GM19463 (cell line): ENCODE measurements around the gene ZNF473.

Experiments
- ATAC-seq: cut with Tn5 transposase; IDR thresholded peaks from one replicate; pipeline ENCODE4 v1.9.1; 2021; ENCODE audit warnings: mild to moderate bottlenecking, moderate library complexity; ENCODE audit not compliant: unreplicated experiment

ZNF473 gene

GRCh38 chr19:50025794-50026549, at the start of gene ZNF473:
TSS of gene ZNF473 (plus strand) at chr19:50026005. CDS start at chr19:50031083, 5,078 bp downstream.
- ATAC-seq = peak; percentile 60

GRCh38 chr19:49976496-49976895, 49.3 kb upstream of the ZNF473 start:
- ATAC-seq = no peak

- no peak for ATAC-seq
Observed at GRCh38 chr19:49977076-49977475, 48.7 kb upstream of the ZNF473 start.

GRCh38 chr19:49977881-49978280, 47.9 kb upstream of the ZNF473 start:
- ATAC-seq = no peak

- ATAC-seq = no peak
Observed at GRCh38 chr19:49978324-49978723, 47.5 kb upstream of the ZNF473 start.

- ATAC-seq = no peak
Observed at GRCh38 chr19:49981603-49982593, 43.9 kb upstream of the ZNF473 start.

- no peak for ATAC-seq
Observed at GRCh38 chr19:49983645-49984229, 42.1 kb upstream of the ZNF473 start.

GRCh38 chr19:49984491-49984890, 41.3 kb upstream of the ZNF473 start:
- ATAC-seq = no peak

- ATAC-seq = no peak
Observed at GRCh38 chr19:49985871-49986270, 39.9 kb upstream of the ZNF473 start.

- ATAC-seq = no peak
Observed at GRCh38 chr19:49986354-49986753, 39.5 kb upstream of the ZNF473 start.

GRCh38 chr19:49987159-49987698, 38.6 kb upstream of the ZNF473 start:
- no peak for ATAC-seq

- ATAC-seq = no peak
Observed at GRCh38 chr19:49988007-49988406, 37.8 kb upstream of the ZNF473 start.

- ATAC-seq = no peak
Observed at GRCh38 chr19:49988433-49988832, 37.4 kb upstream of the ZNF473 start.

GRCh38 chr19:49997709-49998108, 28.1 kb upstream of the ZNF473 start:
- ATAC-seq = no peak

- ATAC-seq = no peak
Observed at GRCh38 chr19:49999371-50000010, 26.3 kb upstream of the ZNF473 start.

GRCh38 chr19:50000038-50000840, 25.6 kb upstream of the ZNF473 start:
- no peak for ATAC-seq

GRCh38 chr19:50000841-50001557, 24.8 kb upstream of the ZNF473 start:
- no peak for ATAC-seq

GRCh38 chr19:50001775-50002174, 24.0 kb upstream of the ZNF473 start:
- ATAC-seq = no peak

GRCh38 chr19:50002386-50002960, 23.3 kb upstream of the ZNF473 start:
- ATAC-seq = no peak
